ENCODE data around the gene ABHD11. TPM values are rescaled to one million over a fixed set of nuclear protein-coding genes. Genes with fewer than 3 reads are reported as not detected.

Gene ABHD11
- total and polyA plus RNA-seq, 2 experiments from 2014 or later, result 18.7 to 24.6 TPM

GRCh38 chr7:73707045-73707631, 31.5 kb downstream of the ABHD11 start:
- 0 out of 2 replicates have a peak, but pooled peaks cover 5% of the 10 kb centered on the region for H3F3A ChIP-seq (replicated peaks; ENCODE audit: low read depth)
- peaks cover 28% of the 10 kb centered on the region for H3K4me1 Mint-ChIP-seq
- H3K4me3 ChIP-seq, result no peak overlapping the region
- peaks cover 15% of the 10 kb centered on the region for H3K4me1 ChIP-seq (ENCODE audit: insufficient read depth)
- H3K27me3 ChIP-seq (ENCODE audit: insufficient read depth), result no peaks in the 10 kb centered on the region
- H2AFZ ChIP-seq, result no peak overlapping the region
- no peaks in the 10 kb centered on the region for H3K9me2 ChIP-seq (ENCODE audit: insufficient read depth)
- peaks cover 12% of the 10 kb centered on the region for H3K27me3 Mint-ChIP-seq (ENCODE audit: insufficient read depth, low read depth, poor library complexity)
- no peaks in the 10 kb centered on the region for H3K36me3 ChIP-seq (ENCODE audit: insufficient read depth)
- DNase-seq (ENCODE audit: low spot score) (peak; percentile 50), ATAC-seq (no peak)
- no peak overlapping the region for H3K4me3 Mint-ChIP-seq
- no peaks in the 10 kb centered on the region for H4K20me1 ChIP-seq (replicated peaks; ENCODE audit: insufficient read depth)
- no peak overlapping the region for H3K27ac ChIP-seq (ENCODE audit: low read depth)
- H3K4me2 ChIP-seq, result no peak overlapping the region
- no peaks in the 10 kb centered on the region for H3K79me2 ChIP-seq (replicated peaks; ENCODE audit: insufficient read depth)
- no peak for TF ChIP-seq STAT1 (IDR thresholded peaks at IDR 0.05; ENCODE audit: unreplicated experiment)
- TF ChIP-seq EZH2phosphoT487 (IDR thresholded peaks at IDR 0.05; ENCODE audit: unreplicated experiment), result no peak
- TF ChIP-seq ETS1 (IDR thresholded peaks at IDR 0.05), result no peak
- TF ChIP-seq EZH2 (IDR thresholded peaks at IDR 0.05; ENCODE audit: low read depth, unreplicated experiment), result no peak
- TF ChIP-seq ZNF114 (CRISPR knock-in tag; IDR thresholded peaks at IDR 0.05), result no peak
- no peak for TF ChIP-seq NANOG (IDR thresholded peaks at IDR 0.05; ENCODE audit: borderline replicate concordance)
- no peak for TF ChIP-seq CREB1 (CRISPR knock-in tag; IDR thresholded peaks at IDR 0.05; ENCODE audit: low read depth)
- no peak for TF ChIP-seq REST (IDR thresholded peaks at IDR 0.05; ENCODE audit: unreplicated experiment)
- no peak for TF ChIP-seq POLR2AphosphoS5 (IDR thresholded peaks at IDR 0.05; ENCODE audit: low read depth)
- TF ChIP-seq JUNB (IDR thresholded peaks at IDR 0.05; ENCODE audit: unreplicated experiment), result no peak
- TF ChIP-seq ZNF462 (CRISPR knock-in tag; IDR thresholded peaks at IDR 0.05), result no peak
- TF ChIP-seq ZNF331 (CRISPR knock-in tag; IDR thresholded peaks at IDR 0.05; ENCODE audit: low read depth), result no peak
- no peak for TF ChIP-seq CTCF (conservative IDR thresholded peaks at IDR 0.05; ENCODE audit: low read depth in 2 of 2)
- peaks cover 2% of the 10 kb centered on the region for H3K36me3 Mint-ChIP-seq (ENCODE audit: low read depth)
- H3K9me3 Mint-ChIP-seq, result no peaks in the 10 kb centered on the region; the same call in 2 of the 3 replicates
- no peak overlapping the region for H3K27ac Mint-ChIP-seq

Measured in GM23338 (cell line).